Activated CD8-positive, alpha-beta memory T cell treated with anti-CD3 and anti-CD28 coated beads, Interleukin-2, amount 10 ng/mL, durations not matched to agents 7 days and 5 days (primary cell): Measurements from ENCODE around the gene IMPDH1. TPM values are rescaled to one million over a fixed set of nuclear protein-coding genes. Genes with fewer than 3 reads are reported as not detected.

Source experiments
- ATAC-seq: fragments of 150-1000 bp; cut with Tn5 transposase; one replicate; pipeline ENCODE4 v1.10.0; 2021; ENCODE audit warnings: moderate library complexity
- CTCF ChIA-PET: fragments of 350-600 bp; sonication (Branson Sonifier 250); formaldehyde crosslinking; loops from one replicate; lab custom pipeline; 2021; ENCODE audit warnings: antibody characterized with exemption; lab: Charles Lee
- DNase-seq: peaks from one replicate; pipeline ENCODE4 v3.0.0-alpha.2; 2020
- H3K27ac Mint-ChIP-seq: one replicate; pipeline ENCODE4 v1.8.0; 2021; ENCODE audit warnings: mild to moderate bottlenecking, mixed read lengths
- H3K27me3 Mint-ChIP-seq: one replicate; pipeline ENCODE4 v1.8.0; 2021; ENCODE audit warnings: mixed read lengths
- H3K36me3 Mint-ChIP-seq: one replicate; pipeline ENCODE4 v1.8.0; 2021; ENCODE audit warnings: mild to moderate bottlenecking, mixed read lengths
- H3K4me1 Mint-ChIP-seq: one replicate; pipeline ENCODE4 v1.8.0; 2021; ENCODE audit warnings: mixed read lengths
- H3K4me3 Mint-ChIP-seq: one replicate; pipeline ENCODE4 v1.8.0; 2021; ENCODE audit warnings: mild to moderate bottlenecking, moderate library complexity, mixed read lengths
- H3K9me3 Mint-ChIP-seq: one replicate; pipeline ENCODE4 v1.8.0; 2022; ENCODE audit warnings: low read depth, mixed read lengths
- total RNA-seq, 2 experiments: library from RNA; stranded (reverse); gene quantifications; one replicate each; pipeline ENCODE4 v1.2.3, GENCODE V29; 2021

IMPDH1 gene
- total RNA-seq, 2 experiments from 2014 or later, result 54.1 to 62.8 TPM

- no peak overlapping the region for H3K27ac Mint-ChIP-seq
- CTCF ChIA-PET, result interaction anchor here (0.7 to 22.8 kb wide), 20 partner anchors 10 to 766 kb away, joined by 3 to 355 read pairs (median 3); partner anchors contain the start of genes ATP6V1F and HILPDA
- H3K9me3 Mint-ChIP-seq, result no peaks in the 10 kb centered on the region
- peak; percentile 55 for DNase-seq
- no peaks in the 10 kb centered on the region for H3K27me3 Mint-ChIP-seq
- no peak overlapping the region for H3K4me3 Mint-ChIP-seq
- H3K36me3 Mint-ChIP-seq, result peaks cover 12% of the 10 kb centered on the region
- H3K4me1 Mint-ChIP-seq, result peaks cover 5% of the 10 kb centered on the region
- ATAC-seq, result peak; percentile 38
Measured at GRCh38 chr7:128398016-128398840, 11.6 kb downstream of the IMPDH1 start.

- no peak overlapping the region for H3K4me3 Mint-ChIP-seq
Measured at GRCh38 chr7:128396357-128396756, 13.4 kb downstream of the IMPDH1 start.

GRCh38 chr7:128395748-128396147 is 14.0 kb downstream of the IMPDH1 start:
- no peak for ATAC-seq
- no peaks in the 10 kb centered on the region for H3K4me1 Mint-ChIP-seq
- H3K27ac Mint-ChIP-seq, result no peak overlapping the region
- H3K9me3 Mint-ChIP-seq, result no peaks in the 10 kb centered on the region
- H3K27me3 Mint-ChIP-seq, result no peaks in the 10 kb centered on the region
- DNase-seq, result no peak
- peaks cover 12% of the 10 kb centered on the region for H3K36me3 Mint-ChIP-seq
- no peak overlapping the region for H3K4me3 Mint-ChIP-seq
- CTCF ChIA-PET, result no interaction called here

More at GRCh38 chr7:128396357-128396756, 13.4 kb downstream of the IMPDH1 start:
- Mint-ChIP-seq H3K36me3 (peaks cover 12% of the 10 kb centered on the region), H3K27ac (no peak overlapping the region), H3K4me1 (no peaks in the 10 kb centered on the region), H3K27me3 (no peaks in the 10 kb centered on the region), H3K9me3 (no peaks in the 10 kb centered on the region)
- CTCF ChIA-PET, result interaction anchor here (22.8 kb wide), 1 partner anchor 31 kb away, joined by 355 read pairs; no protein-coding TSS in a partner anchor
- ATAC-seq, result no peak
- no peak for DNase-seq

DNA sequence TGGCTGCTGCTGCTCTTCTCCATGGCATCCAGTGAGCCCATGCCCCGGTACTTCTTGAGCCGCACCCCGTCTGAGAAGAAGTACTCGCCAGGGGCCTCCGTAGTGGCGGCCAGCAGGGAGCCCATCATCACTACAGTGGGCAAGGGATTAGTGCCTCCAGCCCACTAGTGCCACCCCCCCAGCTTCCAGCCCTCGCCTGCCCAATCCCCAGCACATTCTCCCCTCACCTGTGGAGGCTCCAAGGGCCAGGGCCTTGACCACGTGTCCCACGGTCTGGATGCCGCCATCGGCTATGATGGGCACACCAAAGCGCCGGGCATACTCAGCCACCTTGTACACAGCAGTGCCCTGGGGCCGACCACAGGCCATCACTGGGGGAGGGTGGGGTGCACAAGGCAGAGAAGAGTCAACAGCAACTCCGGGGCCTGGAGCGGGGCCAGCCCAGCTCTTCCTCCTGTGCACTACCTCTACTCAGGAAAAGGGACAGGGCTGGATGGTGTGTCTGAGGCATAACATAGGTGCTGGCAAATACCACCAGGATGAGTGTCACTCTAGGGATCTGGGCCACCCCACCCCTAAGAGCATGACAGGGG is 14.8 kb downstream of the IMPDH1 start:
- ATAC-seq, result no peak

DNA sequence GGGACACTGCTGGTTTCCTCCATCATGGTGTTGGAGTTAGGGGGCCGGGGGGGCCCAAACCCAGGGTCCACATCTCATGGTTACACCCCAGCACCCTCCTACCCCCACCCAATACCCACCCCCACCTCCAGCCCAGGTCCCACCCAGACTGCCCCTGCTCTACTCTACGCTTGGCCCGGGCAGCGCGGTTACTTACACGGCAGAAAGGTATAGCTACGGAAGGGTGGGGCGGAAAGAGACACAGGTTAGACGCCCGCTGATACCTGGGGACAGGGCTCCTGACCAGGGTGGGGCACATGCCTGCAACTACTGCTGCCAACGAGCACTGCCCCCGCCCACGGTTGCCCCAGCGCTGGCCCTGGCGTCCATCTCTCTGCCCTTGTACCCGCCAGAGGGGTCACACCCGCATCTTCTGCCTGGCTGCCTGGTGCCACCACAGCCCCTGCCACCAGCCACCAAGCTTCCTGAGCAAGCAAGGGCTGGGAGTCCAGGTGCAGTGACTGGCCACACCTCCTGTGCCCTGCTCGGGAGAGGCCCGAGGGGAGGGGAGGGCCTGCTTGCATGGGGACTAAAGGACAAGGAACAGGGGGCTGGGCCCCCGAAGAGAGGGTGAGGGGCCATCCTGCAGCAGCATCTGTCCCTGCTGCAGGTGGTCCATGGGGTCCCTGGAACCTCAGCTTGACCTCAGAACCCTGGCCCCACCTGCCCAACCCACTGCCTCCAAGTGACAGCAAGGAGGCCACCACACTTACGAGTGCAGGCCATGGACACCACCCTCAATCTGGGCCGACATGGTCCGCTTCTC is 16.1 kb downstream of the IMPDH1 start:
- Mint-ChIP-seq H3K36me3 (peaks cover 8% of the 10 kb centered on the region), H3K4me1 (no peaks in the 10 kb centered on the region), H3K9me3 (no peaks in the 10 kb centered on the region), H3K4me3 (no peak overlapping the region), H3K27ac (no peak overlapping the region), H3K27me3 (no peaks in the 10 kb centered on the region)
- no peak for ATAC-seq
- DNase-seq, result no peak
- CTCF ChIA-PET, result interaction anchor here (1.0 kb wide), 1 partner anchor 15 kb away, joined by 4 read pairs; no protein-coding TSS in a partner anchor

More for the DNA sequence above, 14.8 kb downstream of the IMPDH1 start:
- DNase-seq, result no peak
- no peaks in the 10 kb centered on the region for H3K4me1 Mint-ChIP-seq
- no peak overlapping the region for H3K27ac Mint-ChIP-seq
- no peaks in the 10 kb centered on the region for H3K9me3 Mint-ChIP-seq
- H3K27me3 Mint-ChIP-seq, result no peaks in the 10 kb centered on the region
- CTCF ChIA-PET, result no interaction called here
- peaks cover 12% of the 10 kb centered on the region for H3K36me3 Mint-ChIP-seq
- H3K4me3 Mint-ChIP-seq, result no peak overlapping the region

GRCh38 chr7:128392446-128393327 is 17.1 kb downstream of the IMPDH1 start:
- Mint-ChIP-seq H3K4me1 (no peaks in the 10 kb centered on the region), H3K4me3 (no peak overlapping the region), H3K36me3 (peaks cover 3% of the 10 kb centered on the region), H3K9me3 (no peaks in the 10 kb centered on the region), H3K27ac (no peak overlapping the region), H3K27me3 (no peaks in the 10 kb centered on the region)
- ATAC-seq, result no peak
- DNase-seq, result no peak
- CTCF ChIA-PET, result interaction anchor here (1.0 kb wide), 2 partner anchors 14 to 34 kb away, joined by 3 to 4 read pairs; no protein-coding TSS in a partner anchor

GRCh38 chr7:128391805-128392204 is 18.0 kb downstream of the IMPDH1 start:
- no peak for DNase-seq
- CTCF ChIA-PET, result interaction anchor here (1.1 to 7.6 kb wide), 4 partner anchors 9 to 44 kb away, joined by 3 to 191 read pairs (median 28); partner anchors contain the start of gene RBM28
- Mint-ChIP-seq H3K27ac (no peak overlapping the region), H3K4me1 (no peaks in the 10 kb centered on the region), H3K27me3 (no peaks in the 10 kb centered on the region), H3K4me3 (no peak overlapping the region), H3K36me3 (peaks cover 2% of the 10 kb centered on the region), H3K9me3 (no peaks in the 10 kb centered on the region)
- ATAC-seq, result no peak

- CTCF ChIA-PET, result interaction anchor here (0.5 to 7.6 kb wide), 5 partner anchors 9 to 44 kb away, joined by 3 to 191 read pairs (median 6); partner anchors contain the start of gene RBM28
- H3K4me1 Mint-ChIP-seq, result no peaks in the 10 kb centered on the region
- ATAC-seq, result no peak
- H3K9me3 Mint-ChIP-seq, result no peaks in the 10 kb centered on the region
- H3K4me3 Mint-ChIP-seq, result no peak overlapping the region
- peaks cover 1% of the 10 kb centered on the region for H3K36me3 Mint-ChIP-seq
- no peak for DNase-seq
- H3K27me3 Mint-ChIP-seq, result no peaks in the 10 kb centered on the region
- no peak overlapping the region for H3K27ac Mint-ChIP-seq
Measured at GRCh38 chr7:128390871-128391565, 18.8 kb downstream of the IMPDH1 start.

GRCh38 chr7:128389618-128390329 is 20.0 kb downstream of the IMPDH1 start:
- H3K4me1 Mint-ChIP-seq, result no peaks in the 10 kb centered on the region
- H3K36me3 Mint-ChIP-seq, result peaks cover 1% of the 10 kb centered on the region
- H3K4me3 Mint-ChIP-seq, result no peak overlapping the region
- no peak for DNase-seq
- no peaks in the 10 kb centered on the region for H3K9me3 Mint-ChIP-seq
- H3K27me3 Mint-ChIP-seq, result no peaks in the 10 kb centered on the region
- ATAC-seq, result no peak
- CTCF ChIA-PET, result interaction anchor here (0.7 to 7.6 kb wide), 8 partner anchors 11 to 254 kb away, joined by 3 to 191 read pairs (median 3); partner anchors contain the start of gene RBM28
- H3K27ac Mint-ChIP-seq, result no peak overlapping the region

GRCh38 chr7:128389085-128389617 is 20.6 kb downstream of the IMPDH1 start:
- H3K27me3 Mint-ChIP-seq, result no peaks in the 10 kb centered on the region
- no peaks in the 10 kb centered on the region for H3K9me3 Mint-ChIP-seq
- no peak for ATAC-seq
- no peak overlapping the region for H3K4me3 Mint-ChIP-seq
- H3K27ac Mint-ChIP-seq, result no peak overlapping the region
- CTCF ChIA-PET, result interaction anchor here (0.7 to 7.6 kb wide), 11 partner anchors 9 to 254 kb away, joined by 3 to 191 read pairs (median 3); partner anchors contain the start of genes IMPDH1 and RBM28
- no peaks in the 10 kb centered on the region for H3K4me1 Mint-ChIP-seq
- H3K36me3 Mint-ChIP-seq, result peaks cover under 1% of the 10 kb centered on the region
- no peak for DNase-seq

DNA sequence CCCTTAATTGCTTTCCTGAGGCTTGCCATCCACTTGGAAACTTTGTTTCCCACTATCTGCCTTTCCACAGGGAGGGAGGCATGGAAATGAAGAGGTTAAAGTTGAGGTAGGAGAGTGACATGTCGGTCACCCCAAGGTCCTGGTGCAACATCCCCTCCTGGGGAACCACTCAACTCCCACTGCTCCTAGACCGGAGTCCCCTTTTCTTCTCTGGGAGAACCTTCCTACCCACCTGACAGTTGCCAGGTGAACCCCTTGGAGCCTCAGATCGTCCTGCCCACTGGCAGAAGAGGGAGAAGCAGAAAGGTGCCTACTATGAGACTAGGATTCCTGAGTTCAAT is 21.7 kb downstream of the IMPDH1 start:
- no peaks in the 10 kb centered on the region for H3K9me3 Mint-ChIP-seq
- H3K27ac Mint-ChIP-seq, result no peak overlapping the region
- no peak for ATAC-seq
- no peaks in the 10 kb centered on the region for H3K36me3 Mint-ChIP-seq
- H3K27me3 Mint-ChIP-seq, result no peaks in the 10 kb centered on the region
- no peak overlapping the region for H3K4me3 Mint-ChIP-seq
- CTCF ChIA-PET, result interaction anchor here (0.5 to 7.6 kb wide), 29 partner anchors 10 to 473 kb away, joined by 3 to 191 read pairs (median 6); partner anchors contain the start of genes HILPDA, IMPDH1 and RBM28
- no peak for DNase-seq
- H3K4me1 Mint-ChIP-seq, result no peaks in the 10 kb centered on the region
